Mucosa of stomach (tissue), 1 donor: ENCODE measurements around the gene HTRA2.

Experiments
- H3K27me3 ChIP-seq: one replicate; pipeline ENCODE4 v1.7.0; 2013; ENCODE audit warnings: mild to moderate bottlenecking, low read length; ENCODE audit not compliant: control insufficient read depth, insufficient read depth
- H3K36me3 ChIP-seq: one replicate; pipeline ENCODE4 v1.7.0; 2013; ENCODE audit warnings: low read length; ENCODE audit not compliant: control insufficient read depth, insufficient read depth
- H3K4me1 ChIP-seq: one replicate; pipeline ENCODE4 v1.7.0; 2013; ENCODE audit warnings: mild to moderate bottlenecking, low read length; ENCODE audit not compliant: control insufficient read depth, insufficient read depth
- H3K4me3 ChIP-seq: one replicate; pipeline ENCODE4 v1.7.0; 2013; ENCODE audit warnings: low read length
- H3K9ac ChIP-seq: one replicate; pipeline ENCODE4 v1.7.0; 2013; ENCODE audit warnings: mild to moderate bottlenecking, low read length, moderate library complexity
- H3K9me3 ChIP-seq: one replicate; pipeline ENCODE4 v1.7.0; 2013; ENCODE audit warnings: mild to moderate bottlenecking, low read length, moderate library complexity; ENCODE audit not compliant: control insufficient read depth
- donor health status: Pancreatic carcinoma.

The HTRA2 gene

GRCh38 chr2:74514368-74515270, 15.1 kb upstream of the HTRA2 start, which contains the start of gene TLX2:
TLX2 (plus strand) TSS chr2:74514450; CDS start chr2:74514807, 357 bp downstream.
- no peak within 1 kb of the TSS for H3K9ac ChIP-seq
- no peaks in the 10 kb centered on the region for H3K9me3 ChIP-seq
- peaks cover 95% of the 10 kb centered on the region for H3K27me3 ChIP-seq
- H3K4me1 ChIP-seq: peaks cover 21% of the 10 kb centered on the region
- no peak within 1 kb of the TSS for H3K4me3 ChIP-seq
- H3K36me3 ChIP-seq: no peaks in the 10 kb centered on the region

- Histone ChIP-seq H3K27me3 (peaks cover 87% of the 10 kb centered on the region), H3K4me1 (peaks cover 21% of the 10 kb centered on the region), H3K4me3 (no peak overlapping the region), H3K9me3 (no peaks in the 10 kb centered on the region), H3K36me3 (no peaks in the 10 kb centered on the region), H3K9ac (no peak overlapping the region)
Measured at GRCh38 chr2:74515271-74515980, 14.3 kb upstream of the HTRA2 start.

- peak overlapping the region; percentile 19 for H3K4me3 ChIP-seq
- peaks cover 81% of the 10 kb centered on the region for H3K27me3 ChIP-seq
- H3K9me3 ChIP-seq: no peaks in the 10 kb centered on the region
- no peak overlapping the region for H3K9ac ChIP-seq
- no peaks in the 10 kb centered on the region for H3K36me3 ChIP-seq
- peaks cover 21% of the 10 kb centered on the region for H3K4me1 ChIP-seq
Measured at GRCh38 chr2:74515981-74516633, 13.6 kb upstream of the HTRA2 start.

GRCh38 chr2:74516650-74517049, 13.1 kb upstream of the HTRA2 start:
- peak overlapping the region; percentile 19 for H3K4me3 ChIP-seq
- H3K9ac ChIP-seq: no peak overlapping the region
- no peaks in the 10 kb centered on the region for H3K36me3 ChIP-seq
- no peaks in the 10 kb centered on the region for H3K9me3 ChIP-seq
- peaks cover 76% of the 10 kb centered on the region for H3K27me3 ChIP-seq
- H3K4me1 ChIP-seq: peaks cover 21% of the 10 kb centered on the region

GRCh38 chr2:74522516-74522915, 7.2 kb upstream of the HTRA2 start:
- peaks cover 6% of the 10 kb centered on the region for H3K4me1 ChIP-seq
- no peaks in the 10 kb centered on the region for H3K9me3 ChIP-seq
- no peak overlapping the region for H3K9ac ChIP-seq
- no peak overlapping the region for H3K4me3 ChIP-seq
- peaks cover 19% of the 10 kb centered on the region for H3K27me3 ChIP-seq
- H3K36me3 ChIP-seq: peaks cover 10% of the 10 kb centered on the region

GRCh38 chr2:74524005-74524404, 5.7 kb upstream of the HTRA2 start:
- Histone ChIP-seq H3K9me3 (no peaks in the 10 kb centered on the region), H3K4me3 (no peak overlapping the region), H3K27me3 (peaks cover 6% of the 10 kb centered on the region), H3K9ac (no peak overlapping the region), H3K4me1 (peaks cover 20% of the 10 kb centered on the region), H3K36me3 (peaks cover 16% of the 10 kb centered on the region)

GRCh38 chr2:74524955-74525716, 4.6 kb upstream of the HTRA2 start:
- no peak overlapping the region for H3K4me3 ChIP-seq

GRCh38 chr2:74525717-74526648, 3.8 kb upstream of the HTRA2 start, which contains the start of gene DQX1:
DQX1 (minus strand) TSS chr2:74526231; CDS start chr2:74525729, 502 bp downstream.
- no peak within 1 kb of the TSS for H3K4me3 ChIP-seq

More at GRCh38 chr2:74524955-74525716, 4.6 kb upstream of the HTRA2 start:
- H3K27me3 ChIP-seq: no peaks in the 10 kb centered on the region
- peak overlapping the region; percentile 51 for H3K9ac ChIP-seq
- peaks cover 20% of the 10 kb centered on the region for H3K4me1 ChIP-seq
- H3K9me3 ChIP-seq: no peaks in the 10 kb centered on the region
- H3K36me3 ChIP-seq: peaks cover 16% of the 10 kb centered on the region

GRCh38 chr2:74526649-74527230, 3.0 kb upstream of the HTRA2 start:
- Histone ChIP-seq H3K36me3 (peaks cover 16% of the 10 kb centered on the region), H3K27me3 (no peaks in the 10 kb centered on the region), H3K4me1 (peaks cover 31% of the 10 kb centered on the region), H3K4me3 (no peak overlapping the region), H3K9ac (no peak overlapping the region), H3K9me3 (no peaks in the 10 kb centered on the region)

More at GRCh38 chr2:74525717-74526648, 3.8 kb upstream of the HTRA2 start, which contains the start of gene DQX1:
- Histone ChIP-seq H3K9me3 (no peaks in the 10 kb centered on the region), H3K4me1 (peaks cover 25% of the 10 kb centered on the region), H3K9ac (peak within 1 kb of the TSS; percentile 51), H3K27me3 (no peaks in the 10 kb centered on the region), H3K36me3 (peaks cover 16% of the 10 kb centered on the region)

GRCh38 chr2:74527741-74528140, 2.0 kb upstream of the HTRA2 start:
- no peak overlapping the region for H3K4me3 ChIP-seq
- peaks cover 31% of the 10 kb centered on the region for H3K4me1 ChIP-seq
- peaks cover 16% of the 10 kb centered on the region for H3K36me3 ChIP-seq
- H3K9me3 ChIP-seq: no peaks in the 10 kb centered on the region
- H3K27me3 ChIP-seq: no peaks in the 10 kb centered on the region
- H3K9ac ChIP-seq: no peak overlapping the region
